Measurements from ENCODE around the gene SCFD2.

SCFD2 gene

DNA sequence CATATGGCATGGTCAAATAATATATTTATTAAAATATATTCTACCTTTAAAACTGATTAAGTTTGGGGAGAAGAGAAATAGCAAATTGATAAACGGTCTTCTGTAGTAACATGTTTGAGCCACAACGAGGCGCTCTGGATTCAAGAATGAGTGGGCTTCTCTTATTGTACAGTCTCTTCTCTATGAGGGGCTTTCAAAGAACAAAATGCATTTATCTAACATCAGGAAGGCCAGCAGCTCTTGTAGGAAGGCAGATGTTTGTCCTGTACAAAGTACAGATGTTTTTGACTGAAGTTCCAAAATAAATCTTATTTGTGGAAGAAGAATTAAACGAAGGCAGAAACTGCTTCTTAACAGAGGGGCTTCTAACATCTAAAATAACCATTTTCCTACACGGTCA is 350.2 kb downstream of the SCFD2 start:
- H3K9me2 ChIP-seq (ENCODE audit: low read depth, low read length), result no peaks in the 10 kb centered on the region
- H3K27ac ChIP-seq (ENCODE audit: low read depth, low read length, poor library complexity, severe bottlenecking), result no peak overlapping the region
- H4K20me1 ChIP-seq (ENCODE audit: insufficient read depth, low read length), result no peaks in the 10 kb centered on the region
- no peak overlapping the region for H3K9ac ChIP-seq (ENCODE audit: low read length)
- no peak overlapping the region for H3K4me3 ChIP-seq (ENCODE audit: low read depth, low read length, poor library complexity, severe bottlenecking)
- no peak overlapping the region for H2AFZ ChIP-seq (ENCODE audit: low read length)
- no peaks in the 10 kb centered on the region for H3K9me3 ChIP-seq (ENCODE audit: low read length)
- H3K27me3 ChIP-seq (ENCODE audit: insufficient read depth, low read length), result no peaks in the 10 kb centered on the region
- H3F3A ChIP-seq (ENCODE audit: insufficient read depth, low read length), result no peaks in the 10 kb centered on the region
- H3K36me3 ChIP-seq (ENCODE audit: insufficient read depth, low read length), result no peaks in the 10 kb centered on the region
- H3K4me2 ChIP-seq (ENCODE audit: low read length), result no peak overlapping the region
- H3K79me2 ChIP-seq (ENCODE audit: insufficient read depth, low read length), result no peaks in the 10 kb centered on the region
- TF ChIP-seq CTCF (IDR thresholded peaks at IDR 0.05; ENCODE audit: low read length) (peak; percentile 73), EZH2 (IDR thresholded peaks at IDR 0.05; ENCODE audit: borderline replicate concordance, low read length) (no peak)
- H3K4me1 ChIP-seq (ENCODE audit: insufficient read depth, low read length, severe bottlenecking), result no peaks in the 10 kb centered on the region

- H3K9me2 ChIP-seq (ENCODE audit: low read depth, low read length), result no peaks in the 10 kb centered on the region
- no peaks in the 10 kb centered on the region for H3K79me2 ChIP-seq (ENCODE audit: insufficient read depth, low read length)
- no peaks in the 10 kb centered on the region for H4K20me1 ChIP-seq (ENCODE audit: insufficient read depth, low read length)
- H3K9me3 ChIP-seq (ENCODE audit: low read length), result no peaks in the 10 kb centered on the region
- no peaks in the 10 kb centered on the region for H3K27me3 ChIP-seq (ENCODE audit: insufficient read depth, low read length)
- no peak overlapping the region for H3K27ac ChIP-seq (ENCODE audit: low read depth, low read length, poor library complexity, severe bottlenecking)
- H2AFZ ChIP-seq (ENCODE audit: low read length), result no peak overlapping the region
- H3K9ac ChIP-seq (ENCODE audit: low read length), result no peak overlapping the region
- no peak overlapping the region for H3K4me2 ChIP-seq (ENCODE audit: low read length)
- H3K4me1 ChIP-seq (ENCODE audit: insufficient read depth, low read length, severe bottlenecking), result no peaks in the 10 kb centered on the region
- H3K4me3 ChIP-seq (ENCODE audit: low read depth, low read length, poor library complexity, severe bottlenecking), result no peak overlapping the region
- H3F3A ChIP-seq (ENCODE audit: insufficient read depth, low read length), result no peaks in the 10 kb centered on the region
- TF ChIP-seq EZH2 (IDR thresholded peaks at IDR 0.05; ENCODE audit: borderline replicate concordance, low read length) (no peak), CTCF (IDR thresholded peaks at IDR 0.05; ENCODE audit: low read length) (no peak)
- H3K36me3 ChIP-seq (ENCODE audit: insufficient read depth, low read length), result no peaks in the 10 kb centered on the region
These were observed 351.0 kb downstream of the SCFD2 start for GRCh38 chr4:53014881-53015280.

- Histone ChIP-seq H3K9me3 (ENCODE audit: low read length) (no peaks in the 10 kb centered on the region), H3K9ac (ENCODE audit: low read length) (no peak overlapping the region), H3K9me2 (ENCODE audit: low read depth, low read length) (no peaks in the 10 kb centered on the region)
These were observed 351.7 kb downstream of the SCFD2 start for GRCh38 chr4:53013873-53014775.

More at GRCh38 chr4:53013873-53014775, 351.7 kb downstream of the SCFD2 start:
- Histone ChIP-seq H2AFZ (ENCODE audit: low read length) (no peak overlapping the region), H3K4me1 (ENCODE audit: insufficient read depth, low read length, severe bottlenecking) (no peaks in the 10 kb centered on the region), H3F3A (ENCODE audit: insufficient read depth, low read length) (no peaks in the 10 kb centered on the region), H3K4me3 (ENCODE audit: low read depth, low read length, poor library complexity, severe bottlenecking) (no peak overlapping the region), H3K36me3 (ENCODE audit: insufficient read depth, low read length) (no peaks in the 10 kb centered on the region), H4K20me1 (ENCODE audit: insufficient read depth, low read length) (no peaks in the 10 kb centered on the region), H3K4me2 (ENCODE audit: low read length) (no peak overlapping the region), H3K27ac (ENCODE audit: low read depth, low read length, poor library complexity, severe bottlenecking) (no peak overlapping the region), H3K27me3 (ENCODE audit: insufficient read depth, low read length) (no peaks in the 10 kb centered on the region), H3K79me2 (ENCODE audit: insufficient read depth, low read length) (no peaks in the 10 kb centered on the region)
- no peak for TF ChIP-seq EZH2 (IDR thresholded peaks at IDR 0.05; ENCODE audit: borderline replicate concordance, low read length)
- TF ChIP-seq CTCF (IDR thresholded peaks at IDR 0.05; ENCODE audit: low read length), result no peak
